HCT116 (cell line): ENCODE measurements around the gene ROCK2. TPM values are rescaled to one million over a fixed set of nuclear protein-coding genes. Genes with fewer than 3 reads are reported as not detected.

Experiments used
- ATAC-seq: fragments of 200-7000 bp; cut with Tn5 transposase; 2 replicates; pipeline ENCODE4 v1.9.1; 2020; ENCODE audit warnings: mild to moderate bottlenecking, moderate library complexity
- BruUV-seq: library from RNA; stranded (reverse); fragments of 400-500 nt; replicated peaks from 2 replicates; lab custom pipeline; 2021; lab: Mats Ljungman, UMichigan
- CTCF ChIA-PET: fragments of 300-600 bp; sonication (Branson Sonifier 250); formaldehyde crosslinking; loops from one replicate; lab custom pipeline; 2021; ENCODE audit warnings: antibody characterized with exemption; lab: Charles Lee
- POLR2A ChIA-PET: fragments of 300-600, 350-600 bp; sonication (Branson Sonifier 250); formaldehyde crosslinking; loops from one replicate; lab custom pipeline; 2021; ENCODE audit warnings: antibody characterized with exemption; lab: Charles Lee
- RAD21 ChIA-PET, 2 experiments: fragments of 300-600 bp; sonication (Branson Sonifier 250); formaldehyde crosslinking; loops; one replicate each; lab custom pipeline; 2023; ENCODE audit warnings: low total read pairs in 2 of 2; ENCODE audit not compliant: uncharacterized antibody in 2 of 2, unreplicated experiment in 2 of 2, low non-redundant PET in 1 of 2; lab: Charles Lee
- DNase-seq: peaks from one replicate; pipeline ENCODE4 v3.0.0-alpha.2; 2010; ENCODE audit warnings: low read depth, low spot score
- H2AFZ ChIP-seq: fragments of 200-600 bp; shearing (Covaris generic), sonication (generic); 2 replicates; pipeline ENCODE4 v1.6.1; 2017; ENCODE audit warnings: low read depth, mixed run types, mixed read lengths, antibody characterized with exemption, low read length; ENCODE audit not compliant: poor library complexity, severe bottlenecking
- H3K27ac ChIP-seq: 2 replicates; pipeline ENCODE4 v1.5.1; 2012; ENCODE audit warnings: low read depth, low read length
- H3K27me3 ChIP-seq: fragments of 200-600 bp; sonication (generic); 2 replicates; pipeline ENCODE4 v1.6.1; 2016; ENCODE audit warnings: mixed run types, low read length, mixed read lengths; ENCODE audit not compliant: insufficient read depth
- H3K36me3 ChIP-seq, 2 experiments: fragments of 200-500 bp in 1 of 2; fragments of 200-600 bp in 1 of 2; sonication (Bioruptor generic) in 1 of 2; sonication (generic) in 1 of 2; 2 replicates each; pipeline versions ENCODE4 v1.5.1 to v1.6.1; 2014 to 2016; ENCODE audit warnings: low read length in 2 of 2, inconsistent platforms in 1 of 2, mixed read lengths in 1 of 2, mixed run types in 1 of 2; ENCODE audit not compliant: insufficient read depth in 2 of 2, control insufficient read depth in 1 of 2
- H3K4me1 ChIP-seq, 2 experiments: fragments of 200-600 bp in 1 of 2; sonication (generic) in 1 of 2; 2 replicates each; pipeline versions ENCODE4 v1.5.1 to v1.6.1; 2012 to 2017; ENCODE audit warnings: low read length in 2 of 2, inconsistent platforms in 1 of 2, mild to moderate bottlenecking in 1 of 2, mixed read lengths in 1 of 2, mixed run types in 1 of 2, moderate library complexity in 1 of 2; ENCODE audit not compliant: insufficient read depth in 2 of 2, control insufficient read depth in 1 of 2
- H3K4me2 ChIP-seq: fragments of 200-600 bp; sonication (generic); 2 replicates; pipeline ENCODE4 v1.6.1; 2017; ENCODE audit warnings: mixed run types, low read length, mixed read lengths
- H3K4me3 ChIP-seq, 2 experiments: fragments of 200-600 bp in 1 of 2; sonication (generic) in 1 of 2; replicated peaks in 1 of 2; 2 replicates each; pipeline ENCODE4 v1.5.1; 2011 to 2016; ENCODE audit warnings: low read length in 2 of 2, control low read depth in 1 of 2, low read depth in 1 of 2, mild to moderate bottlenecking in 1 of 2, mixed read lengths in 1 of 2, mixed run types in 1 of 2
- H3K79me2 ChIP-seq: fragments of 200-600 bp; sonication (generic); 2 replicates; pipeline ENCODE4 v1.6.1; 2017; ENCODE audit warnings: mild to moderate bottlenecking, mixed run types, low read length, moderate library complexity, mixed read lengths; ENCODE audit not compliant: insufficient read depth
- H3K9ac ChIP-seq: fragments of 200-600 bp; sonication (generic); 2 replicates; pipeline ENCODE4 v1.6.1; 2016; ENCODE audit warnings: low read length, mixed read lengths
- H3K9me2 ChIP-seq: fragments of 200-600 bp; sonication (generic), shearing (Covaris generic); 2 replicates; pipeline ENCODE4 v1.6.1; 2017; ENCODE audit warnings: mixed run types, mild to moderate bottlenecking, moderate library complexity; ENCODE audit not compliant: insufficient read depth
- H3K9me3 ChIP-seq, 2 experiments: fragments of 200-500 bp in 1 of 2; fragments of 200-600 bp in 1 of 2; sonication (Bioruptor generic) in 1 of 2; sonication (generic) in 1 of 2; 2 replicates each; pipeline ENCODE4 v1.6.1; 2014 to 2017; ENCODE audit warnings: low read length in 2 of 2, mixed read lengths in 2 of 2, inconsistent platforms in 1 of 2, low read depth in 1 of 2, mild to moderate bottlenecking in 1 of 2, mixed run types in 1 of 2, moderate library complexity in 1 of 2; ENCODE audit not compliant: control insufficient read depth in 1 of 2, insufficient read depth in 1 of 2
- H4K20me1 ChIP-seq: fragments of 200-600 bp; sonication (generic), shearing (Covaris generic); 2 replicates; pipeline ENCODE4 v1.6.1; 2017; ENCODE audit warnings: mixed run types, mild to moderate bottlenecking, moderate library complexity; ENCODE audit not compliant: insufficient read depth
- CBX3 ChIP-seq: IDR thresholded peaks from 2 replicates; pipeline ENCODE4 v1.6.1; 2012; ENCODE audit warnings: low read depth
- CEBPB ChIP-seq: IDR thresholded peaks from 2 replicates; pipeline ENCODE4 v1.6.1; 2012; ENCODE audit warnings: low read depth
- EGR1 ChIP-seq: IDR thresholded peaks from 2 replicates; pipeline ENCODE4 v1.6.1; 2012; ENCODE audit warnings: low read depth
- EZH2 ChIP-seq: fragments of 200-600 bp; sonication (generic); IDR thresholded peaks from 2 replicates; pipeline ENCODE4 v1.6.1; 2017; ENCODE audit warnings: antibody characterized with exemption, mixed run types
- FOSL1 ChIP-seq: IDR thresholded peaks from 2 replicates; pipeline ENCODE4 v1.6.1; 2012; ENCODE audit warnings: low read depth
- JUND ChIP-seq: IDR thresholded peaks from 2 replicates; pipeline ENCODE4 v1.6.1; 2012
- POLR2A ChIP-seq: IDR thresholded peaks from 2 replicates; pipeline ENCODE4 v1.7.0; 2011; ENCODE audit warnings: borderline replicate concordance; ENCODE audit not compliant: insufficient read depth, insufficient read length; ENCODE audit errors: extremely low read depth
- SP1 ChIP-seq: IDR thresholded peaks from 2 replicates; pipeline ENCODE4 v1.6.1; 2012; ENCODE audit warnings: low read depth
- SRF ChIP-seq: IDR thresholded peaks from 2 replicates; pipeline ENCODE4 v1.6.1; 2012; ENCODE audit warnings: low read depth
- YY1 ChIP-seq: IDR thresholded peaks from 2 replicates; pipeline ENCODE4 v1.6.1; 2011; ENCODE audit warnings: low read length, low read depth, moderate library complexity, mild to moderate bottlenecking; ENCODE audit not compliant: insufficient replicate concordance; ENCODE audit errors: extremely low read depth
- ZFX ChIP-seq: fragments of 450-650 bp; IDR thresholded peaks from 2 replicates; pipeline ENCODE4 v1.6.1; 2017
- ZNF274 ChIP-seq: fragments of 200-500 bp; sonication (Bioruptor generic); IDR thresholded peaks from 2 replicates; pipeline ENCODE4 v1.6.1; 2014; ENCODE audit warnings: mild to moderate bottlenecking, low read depth, low read length, inconsistent platforms
- intact Hi-C: fragments of 100-400 bp; cut with micrococcal nuclease; formaldehyde crosslinking; loops from 2 replicates; pipeline ENCODE4 v1.10.0; 2022
- total RNA-seq: library from RNA; stranded (reverse); gene quantifications from one replicate; pipeline ENCODE4 v1.2.1, GENCODE V29; 2021; ENCODE audit not compliant: unreplicated experiment
- TF ChIP-seq, protein P1 (sequence below): IDR thresholded peaks from 2 replicates; pipeline ENCODE4 v1.6.1; 2012; ENCODE audit warnings: low read depth
- TF ChIP-seq, protein P2 (sequence below), 3 experiments: fragments of 200-600 bp in 1 of 3; sonication (generic) in 1 of 3; IDR thresholded peaks in 2 of 3; conservative IDR thresholded peaks in 1 of 3; 2 replicates each; pipeline ENCODE4 v1.5.1; 2012 to 2017; ENCODE audit warnings: low read depth in 2 of 3, low read length in 2 of 3, antibody characterized with exemption in 1 of 3, borderline replicate concordance in 1 of 3, control low read depth in 1 of 3, mild to moderate bottlenecking in 1 of 3, mixed read lengths in 1 of 3, mixed run types in 1 of 3, moderate library complexity in 1 of 3; ENCODE audit not compliant: insufficient read depth in 1 of 3
- TF ChIP-seq, protein P3 (sequence below): IDR thresholded peaks from 2 replicates; pipeline ENCODE4 v1.6.1; 2011; ENCODE audit warnings: mild to moderate bottlenecking, low read length, moderate library complexity; ENCODE audit not compliant: insufficient replicate concordance; ENCODE audit errors: extremely low read depth

ROCK2 gene
- total RNA-seq, 1 experiment from 2014 or later = 48.0 TPM

DNA sequence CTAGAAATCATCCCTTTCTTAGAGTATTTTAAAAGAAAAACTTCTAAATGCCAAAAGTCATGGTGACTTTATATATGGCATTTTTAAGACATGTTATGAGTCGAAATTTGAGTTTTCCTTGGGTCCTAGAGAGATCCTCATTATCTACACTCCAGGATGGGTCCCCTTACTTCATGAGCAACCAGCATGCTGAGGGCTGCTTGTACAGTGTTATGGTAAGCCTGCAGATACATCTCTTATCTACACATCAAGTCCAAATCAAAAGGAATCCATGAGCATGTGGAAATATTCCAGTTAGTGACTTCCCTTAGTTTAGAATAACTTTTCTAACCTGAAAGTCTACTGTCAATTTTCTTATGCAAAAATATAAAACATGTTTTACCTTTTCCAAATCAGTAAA is 130.5 kb downstream of the ROCK2 start:
- Histone ChIP-seq H3K27ac (no peak overlapping the region), H3K4me2 (no peak overlapping the region), H3K4me1 (no peaks in the 10 kb centered on the region), H3K9ac (no peak overlapping the region), H4K20me1 (peaks cover 5% of the 10 kb centered on the region), H3K79me2 (no peaks in the 10 kb centered on the region), H3K27me3 (no peaks in the 10 kb centered on the region), H2AFZ (no peak overlapping the region), H3K36me3 (peaks cover 24 to 25% of the 10 kb centered on the region in 2 experiments), H3K4me3 (no peak overlapping the region), H3K9me2 (no peaks in the 10 kb centered on the region), H3K9me3 (no peaks in the 10 kb centered on the region)
- intact Hi-C loops = no loop called here
- ChIA-PET RAD21 (no interaction called here), CTCF (no interaction called here), POLR2A (no interaction called here)
- TF ChIP-seq EZH2 = no peak
- no peak for TF ChIP-seq SP1
- TF ChIP-seq SRF = no peak
- TF ChIP-seq, protein P1, sequence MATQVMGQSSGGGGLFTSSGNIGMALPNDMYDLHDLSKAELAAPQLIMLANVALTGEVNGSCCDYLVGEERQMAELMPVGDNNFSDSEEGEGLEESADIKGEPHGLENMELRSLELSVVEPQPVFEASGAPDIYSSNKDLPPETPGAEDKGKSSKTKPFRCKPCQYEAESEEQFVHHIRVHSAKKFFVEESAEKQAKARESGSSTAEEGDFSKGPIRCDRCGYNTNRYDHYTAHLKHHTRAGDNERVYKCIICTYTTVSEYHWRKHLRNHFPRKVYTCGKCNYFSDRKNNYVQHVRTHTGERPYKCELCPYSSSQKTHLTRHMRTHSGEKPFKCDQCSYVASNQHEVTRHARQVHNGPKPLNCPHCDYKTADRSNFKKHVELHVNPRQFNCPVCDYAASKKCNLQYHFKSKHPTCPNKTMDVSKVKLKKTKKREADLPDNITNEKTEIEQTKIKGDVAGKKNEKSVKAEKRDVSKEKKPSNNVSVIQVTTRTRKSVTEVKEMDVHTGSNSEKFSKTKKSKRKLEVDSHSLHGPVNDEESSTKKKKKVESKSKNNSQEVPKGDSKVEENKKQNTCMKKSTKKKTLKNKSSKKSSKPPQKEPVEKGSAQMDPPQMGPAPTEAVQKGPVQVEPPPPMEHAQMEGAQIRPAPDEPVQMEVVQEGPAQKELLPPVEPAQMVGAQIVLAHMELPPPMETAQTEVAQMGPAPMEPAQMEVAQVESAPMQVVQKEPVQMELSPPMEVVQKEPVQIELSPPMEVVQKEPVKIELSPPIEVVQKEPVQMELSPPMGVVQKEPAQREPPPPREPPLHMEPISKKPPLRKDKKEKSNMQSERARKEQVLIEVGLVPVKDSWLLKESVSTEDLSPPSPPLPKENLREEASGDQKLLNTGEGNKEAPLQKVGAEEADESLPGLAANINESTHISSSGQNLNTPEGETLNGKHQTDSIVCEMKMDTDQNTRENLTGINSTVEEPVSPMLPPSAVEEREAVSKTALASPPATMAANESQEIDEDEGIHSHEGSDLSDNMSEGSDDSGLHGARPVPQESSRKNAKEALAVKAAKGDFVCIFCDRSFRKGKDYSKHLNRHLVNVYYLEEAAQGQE = no peak
- no peak for TF ChIP-seq FOSL1
- TF ChIP-seq, protein P2, sequence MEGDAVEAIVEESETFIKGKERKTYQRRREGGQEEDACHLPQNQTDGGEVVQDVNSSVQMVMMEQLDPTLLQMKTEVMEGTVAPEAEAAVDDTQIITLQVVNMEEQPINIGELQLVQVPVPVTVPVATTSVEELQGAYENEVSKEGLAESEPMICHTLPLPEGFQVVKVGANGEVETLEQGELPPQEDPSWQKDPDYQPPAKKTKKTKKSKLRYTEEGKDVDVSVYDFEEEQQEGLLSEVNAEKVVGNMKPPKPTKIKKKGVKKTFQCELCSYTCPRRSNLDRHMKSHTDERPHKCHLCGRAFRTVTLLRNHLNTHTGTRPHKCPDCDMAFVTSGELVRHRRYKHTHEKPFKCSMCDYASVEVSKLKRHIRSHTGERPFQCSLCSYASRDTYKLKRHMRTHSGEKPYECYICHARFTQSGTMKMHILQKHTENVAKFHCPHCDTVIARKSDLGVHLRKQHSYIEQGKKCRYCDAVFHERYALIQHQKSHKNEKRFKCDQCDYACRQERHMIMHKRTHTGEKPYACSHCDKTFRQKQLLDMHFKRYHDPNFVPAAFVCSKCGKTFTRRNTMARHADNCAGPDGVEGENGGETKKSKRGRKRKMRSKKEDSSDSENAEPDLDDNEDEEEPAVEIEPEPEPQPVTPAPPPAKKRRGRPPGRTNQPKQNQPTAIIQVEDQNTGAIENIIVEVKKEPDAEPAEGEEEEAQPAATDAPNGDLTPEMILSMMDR (IDR thresholded peaks at IDR 0.05 in 2 of 3, conservative IDR thresholded peaks at IDR 0.05 in 1 of 3; ENCODE audit: borderline replicate concordance in 1 of 3, insufficient read depth in 1 of 3, low read depth in 2 of 3, low read length in 2 of 3) = no peak
- TF ChIP-seq, protein P3, sequence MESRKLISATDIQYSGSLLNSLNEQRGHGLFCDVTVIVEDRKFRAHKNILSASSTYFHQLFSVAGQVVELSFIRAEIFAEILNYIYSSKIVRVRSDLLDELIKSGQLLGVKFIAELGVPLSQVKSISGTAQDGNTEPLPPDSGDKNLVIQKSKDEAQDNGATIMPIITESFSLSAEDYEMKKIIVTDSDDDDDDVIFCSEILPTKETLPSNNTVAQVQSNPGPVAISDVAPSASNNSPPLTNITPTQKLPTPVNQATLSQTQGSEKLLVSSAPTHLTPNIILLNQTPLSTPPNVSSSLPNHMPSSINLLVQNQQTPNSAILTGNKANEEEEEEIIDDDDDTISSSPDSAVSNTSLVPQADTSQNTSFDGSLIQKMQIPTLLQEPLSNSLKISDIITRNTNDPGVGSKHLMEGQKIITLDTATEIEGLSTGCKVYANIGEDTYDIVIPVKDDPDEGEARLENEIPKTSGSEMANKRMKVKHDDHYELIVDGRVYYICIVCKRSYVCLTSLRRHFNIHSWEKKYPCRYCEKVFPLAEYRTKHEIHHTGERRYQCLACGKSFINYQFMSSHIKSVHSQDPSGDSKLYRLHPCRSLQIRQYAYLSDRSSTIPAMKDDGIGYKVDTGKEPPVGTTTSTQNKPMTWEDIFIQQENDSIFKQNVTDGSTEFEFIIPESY = no peak
- no peak for TF ChIP-seq CBX3
- no peak for TF ChIP-seq YY1
- TF ChIP-seq JUND = no peak
- no peak for TF ChIP-seq POLR2A
- TF ChIP-seq ZNF274 = no peak
- no peak for TF ChIP-seq ZFX
- no peak for TF ChIP-seq CEBPB
- no peak for TF ChIP-seq EGR1
- no peak for ATAC-seq
- no peak for DNase-seq
- BruUV-seq = no TSS peak
